Lower leg skin (tissue), 3 donors: ENCODE data around the gene TMEM125.

Experiments
- CTCF ChIP-seq, 3 donors: fragments of 450-650 bp; IDR thresholded peaks; one replicate each; pipeline ENCODE4 v1.5.1; 2016; ENCODE audit warnings: antibody characterized with exemption in 3 of 3, mild to moderate bottlenecking in 3 of 3, moderate library complexity in 2 of 3
- POLR2A ChIP-seq, 2 donors: fragments of 450-650 bp; IDR thresholded peaks; one replicate each; pipeline ENCODE4 v1.6.1; 2016 to 2017; ENCODE audit warnings: antibody characterized with exemption in 2 of 2, mild to moderate bottlenecking in 1 of 2, moderate library complexity in 1 of 2

- TF ChIP-seq POLR2A (IDR thresholded peaks at IDR 0.05) (no peak), CTCF (IDR thresholded peaks at IDR 0.05) (no peak)
These were observed 51.6 kb downstream of the TMEM125 start for GRCh38 chr1:43321331-43321891.
